B cell (primary cell): ENCODE results near the gene COLEC12. TPM values are rescaled to one million over a fixed set of nuclear protein-coding genes. Genes with fewer than 3 reads are reported as not detected.

Experiments used
- ATAC-seq: fragments of 200-7000 bp; cut with Tn5 transposase; one replicate; pipeline ENCODE4 v1.10.0; 2021; ENCODE audit warnings: low read depth, mild to moderate bottlenecking, moderate number of reproducible peaks, moderate library complexity
- CTCF ChIA-PET: fragments of 350-600 bp; sonication (Branson Sonifier 250); formaldehyde crosslinking; loops from one replicate; lab custom pipeline; 2021; ENCODE audit warnings: antibody characterized with exemption, inconsistent platforms; lab: Charles Lee
- POLR2A ChIA-PET: fragments of 350-600 bp; sonication (Branson Sonifier 250); formaldehyde crosslinking; loops from one replicate; lab custom pipeline; 2021; ENCODE audit warnings: antibody characterized with exemption; lab: Charles Lee
- DNase-seq: peaks from one replicate; pipeline ENCODE4 v3.0.0; 2013
- H2AFZ ChIP-seq: 2 replicates; pipeline ENCODE4 v1.6.1; 2012; ENCODE audit warnings: mild to moderate bottlenecking, low read depth, low read length; ENCODE audit not compliant: insufficient read depth, poor library complexity, severe bottlenecking
- H3K27ac ChIP-seq, 2 donors: 1 replicate in 1 of 2; 2 replicates in 1 of 2; pipeline ENCODE4 v1.5.1; 2012 to 2013; ENCODE audit warnings: low read length in 2 of 2, mild to moderate bottlenecking in 2 of 2, moderate library complexity in 1 of 2
- H3K27me3 ChIP-seq, 4 experiments: fragments of 200-600 bp in 1 of 4; sonication (generic) in 1 of 4; replicated peaks in 1 of 4; 1 replicate in 2 of 4; 2 replicates in 2 of 4; pipeline versions ENCODE4 v1.6.1 to v1.7.0; 2013 to 2016; ENCODE audit warnings: low read length in 3 of 4, mild to moderate bottlenecking in 2 of 4, mixed read lengths in 1 of 4, moderate library complexity in 1 of 4; ENCODE audit not compliant: insufficient read depth in 4 of 4, control insufficient read depth in 3 of 4; ENCODE audit errors: control extremely low read depth in 1 of 4
- H3K36me3 ChIP-seq, 2 experiments: replicated peaks in 1 of 2; 1 replicate in 1 of 2; 2 replicates in 1 of 2; pipeline versions ENCODE4 v1.6.1 to v1.7.1; 2013; ENCODE audit warnings: low read length in 1 of 2; ENCODE audit not compliant: insufficient read depth in 2 of 2, control insufficient read depth in 1 of 2; ENCODE audit errors: control extremely low read depth in 1 of 2, extremely low read depth in 1 of 2
- H3K4me1 ChIP-seq, 2 donors: fragments of 200-600 bp in 1 of 2; sonication (generic) in 1 of 2; 1 replicate in 1 of 2; 2 replicates in 1 of 2; pipeline versions ENCODE4 v1.5.1 to v1.6.1; 2013 to 2017; ENCODE audit warnings: low read length in 2 of 2; ENCODE audit not compliant: control insufficient read depth in 2 of 2, insufficient read depth in 2 of 2
- H3K4me2 ChIP-seq: replicated peaks from 2 replicates; pipeline ENCODE3; 2012; ENCODE audit warnings: mild to moderate bottlenecking, low read depth, low read length; ENCODE audit not compliant: poor library complexity, severe bottlenecking
- H3K4me3 ChIP-seq, 5 experiments: fragments of 200-600 bp in 1 of 5; sonication (generic) in 1 of 5; 1 replicate in 3 of 5; 2 replicates in 2 of 5; pipeline versions ENCODE4 v1.5.1 to v1.7.0; 2011 to 2016; ENCODE audit warnings: low read length in 4 of 5, mild to moderate bottlenecking in 4 of 5, low read depth in 2 of 5, control low read depth in 1 of 5, moderate library complexity in 1 of 5; ENCODE audit not compliant: insufficient read depth in 1 of 5; ENCODE audit errors: control extremely low read depth in 1 of 5, extremely low read depth in 1 of 5
- H3K79me2 ChIP-seq: fragments of 200-600 bp; sonication (generic); one replicate; pipeline ENCODE4 v1.6.0; 2016; ENCODE audit warnings: low read length; ENCODE audit not compliant: control insufficient read depth, insufficient read depth
- H3K9ac ChIP-seq: fragments of 200-600 bp; sonication (generic); 2 replicates; pipeline ENCODE4 v1.6.1; 2017; ENCODE audit warnings: mild to moderate bottlenecking, low read length, moderate library complexity
- H3K9me3 ChIP-seq, 3 donors: one replicate each; pipeline versions ENCODE4 v1.6.1 to v1.7.1; 2013; ENCODE audit warnings: low read length in 2 of 3; ENCODE audit not compliant: control insufficient read depth in 2 of 3, insufficient read depth in 1 of 3; ENCODE audit errors: control extremely low read depth in 1 of 3
- H4K20me1 ChIP-seq: 2 replicates; pipeline ENCODE4 v1.6.0; 2012; ENCODE audit warnings: mild to moderate bottlenecking, low read length; ENCODE audit not compliant: insufficient read depth, control insufficient read depth, poor library complexity, severe bottlenecking
- H3K27ac Mint-ChIP-seq: one replicate; pipeline ENCODE4 v1.8.0; 2021; ENCODE audit warnings: mixed read lengths
- H3K27me3 Mint-ChIP-seq: one replicate; pipeline ENCODE4 v1.8.0; 2021; ENCODE audit warnings: mixed read lengths
- H3K4me1 Mint-ChIP-seq: one replicate; pipeline ENCODE4 v1.8.0; 2021; ENCODE audit warnings: mixed read lengths
- H3K4me3 Mint-ChIP-seq: one replicate; pipeline ENCODE4 v1.8.0; 2021; ENCODE audit warnings: mixed read lengths
- H3K9me3 Mint-ChIP-seq: one replicate; pipeline ENCODE4 v1.8.0; 2022; ENCODE audit warnings: mixed read lengths; ENCODE audit not compliant: insufficient read depth
- EZH2 ChIP-seq: IDR thresholded peaks from 2 replicates; pipeline ENCODE4 v1.6.1; 2012; ENCODE audit warnings: borderline replicate concordance, low read depth, mild to moderate bottlenecking, moderate library complexity, low read length; ENCODE audit not compliant: insufficient read depth, poor library complexity, severe bottlenecking
- WGBS: methylation state at CpG from one replicate; pipeline ENCODE4 v1.1.5; 2013; ENCODE audit warnings: missing lambda C conversion rate; ENCODE audit not compliant: insufficient coverage; 5-methylcytosine and 5-hydroxymethylcytosine counted together
- intact Hi-C: fragments of 100-400 bp; cut with micrococcal nuclease; formaldehyde crosslinking; loops from one replicate; pipeline ENCODE4 v1.10.0; 2022
- polyA plus RNA-seq: library from polyadenylated mRNA; depleted of rRNA; stranded (reverse); fragments of >200 nt; gene quantifications from 2 replicates; pipeline ENCODE4 v1.2.3, GENCODE V29; 2012
- total RNA-seq, 2 donors: library from RNA; stranded (reverse); fragments of 120-200 nt in 1 of 2; gene quantifications; 1 replicate in 1 of 2; 2 replicates in 1 of 2; pipeline versions ENCODE4 v1.2.3 to v1.2.4, GENCODE V29; 2013 to 2022
- TF ChIP-seq, protein P1 (sequence below): fragments of 200-600 bp; IDR thresholded peaks from one replicate; pipeline ENCODE4 v1.8.0; 2022; ENCODE audit warnings: antibody characterized with exemption, mild to moderate bottlenecking

COLEC12 gene
- total and polyA plus RNA-seq, 2 donors (not counting 1 experiment from before 2014, with no cell fraction given) = not detected

DNA sequence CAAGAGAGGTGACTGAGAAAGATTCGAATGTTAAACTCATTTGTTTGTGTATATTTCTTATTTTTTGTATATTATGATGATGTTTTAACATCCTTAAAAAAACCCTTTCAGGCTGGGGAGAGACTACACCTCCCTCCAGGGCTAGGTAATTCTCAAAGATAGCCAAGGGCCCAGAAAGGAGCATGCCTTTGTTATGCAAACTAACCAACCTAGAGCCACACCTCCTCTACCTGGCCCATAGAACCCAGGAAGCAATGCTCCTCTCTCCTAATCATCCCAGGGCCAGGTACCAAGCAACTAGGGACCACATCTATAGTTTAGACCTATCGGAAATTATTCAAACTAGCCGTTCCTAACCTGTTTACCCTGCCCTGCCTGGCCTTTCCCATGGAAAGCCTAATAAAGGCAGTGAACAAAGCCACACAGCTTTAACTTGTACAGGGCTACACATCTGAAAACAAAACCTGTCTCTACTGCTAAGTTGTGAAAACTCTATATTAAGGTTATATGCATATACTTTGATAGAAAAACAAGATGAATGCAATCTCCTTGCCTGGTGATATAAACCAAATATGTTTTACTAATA, 79.7 kb downstream of the COLEC12 start:
- intact Hi-C loops = no loop called here
- H3K4me2 ChIP-seq = no peak overlapping the region

DNA sequence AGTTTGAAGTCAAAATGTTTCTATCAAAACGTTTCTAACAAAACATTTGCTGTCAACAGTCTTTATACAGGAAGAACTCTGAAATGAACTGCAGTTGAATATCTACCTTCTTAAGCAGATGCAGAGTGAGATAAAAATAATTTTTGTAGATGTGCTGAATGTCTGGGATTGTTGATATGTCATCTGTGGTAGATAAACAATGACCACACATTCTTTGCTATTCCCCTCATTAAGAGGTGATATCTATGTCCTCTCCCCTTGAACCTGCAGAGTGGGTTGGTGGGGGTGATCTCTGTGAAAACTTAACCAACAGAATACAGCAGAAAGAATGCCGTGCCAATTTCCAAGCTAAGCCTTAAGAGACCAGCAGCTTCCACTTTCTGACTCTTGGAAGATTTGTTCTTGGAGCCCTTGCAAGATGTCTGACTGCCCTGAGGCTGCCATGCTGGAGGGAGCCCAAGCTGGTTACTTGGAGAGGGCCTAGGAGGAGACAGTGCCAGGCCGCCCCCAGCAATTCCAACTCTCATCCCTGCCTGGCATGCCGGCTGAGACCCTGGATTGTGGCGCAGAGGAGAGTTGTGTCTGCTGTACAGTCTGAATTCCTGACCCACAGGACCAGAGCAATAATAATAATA, 80.8 kb downstream of the COLEC12 start:
- no peaks in the 10 kb centered on the region for H3K4me1 ChIP-seq
- no peak overlapping the region for H3K27ac Mint-ChIP-seq
- no peaks in the 10 kb centered on the region for H3K27me3 Mint-ChIP-seq
- no peaks in the 10 kb centered on the region for H4K20me1 ChIP-seq
- H3K27me3 ChIP-seq = no peaks in the 10 kb centered on the region
- H3K4me1 Mint-ChIP-seq = no peaks in the 10 kb centered on the region
- H3K27ac ChIP-seq = no peak overlapping the region
- ATAC-seq (no peak), DNase-seq (no peak)
- no peak overlapping the region for H3K4me3 ChIP-seq
- POLR2A ChIA-PET = no interaction called here
- H3K36me3 ChIP-seq = no peaks in the 10 kb centered on the region
- CTCF ChIA-PET = no interaction called here
- H3K79me2 ChIP-seq = no peaks in the 10 kb centered on the region
- no peak overlapping the region for H2AFZ ChIP-seq
- H3K9me3 Mint-ChIP-seq = no peaks in the 10 kb centered on the region
- TF ChIP-seq EZH2 = no peak
- TF ChIP-seq, protein P1, sequence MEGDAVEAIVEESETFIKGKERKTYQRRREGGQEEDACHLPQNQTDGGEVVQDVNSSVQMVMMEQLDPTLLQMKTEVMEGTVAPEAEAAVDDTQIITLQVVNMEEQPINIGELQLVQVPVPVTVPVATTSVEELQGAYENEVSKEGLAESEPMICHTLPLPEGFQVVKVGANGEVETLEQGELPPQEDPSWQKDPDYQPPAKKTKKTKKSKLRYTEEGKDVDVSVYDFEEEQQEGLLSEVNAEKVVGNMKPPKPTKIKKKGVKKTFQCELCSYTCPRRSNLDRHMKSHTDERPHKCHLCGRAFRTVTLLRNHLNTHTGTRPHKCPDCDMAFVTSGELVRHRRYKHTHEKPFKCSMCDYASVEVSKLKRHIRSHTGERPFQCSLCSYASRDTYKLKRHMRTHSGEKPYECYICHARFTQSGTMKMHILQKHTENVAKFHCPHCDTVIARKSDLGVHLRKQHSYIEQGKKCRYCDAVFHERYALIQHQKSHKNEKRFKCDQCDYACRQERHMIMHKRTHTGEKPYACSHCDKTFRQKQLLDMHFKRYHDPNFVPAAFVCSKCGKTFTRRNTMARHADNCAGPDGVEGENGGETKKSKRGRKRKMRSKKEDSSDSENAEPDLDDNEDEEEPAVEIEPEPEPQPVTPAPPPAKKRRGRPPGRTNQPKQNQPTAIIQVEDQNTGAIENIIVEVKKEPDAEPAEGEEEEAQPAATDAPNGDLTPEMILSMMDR = no peak
- no peak overlapping the region for H3K4me3 Mint-ChIP-seq
- H3K9me3 ChIP-seq = no peaks in the 10 kb centered on the region
- no peak overlapping the region for H3K4me2 ChIP-seq
- no CpG with 5 or more reads among the region's 5 CpGs for WGBS
- intact Hi-C loops = no loop called here
- H3K9ac ChIP-seq = no peak overlapping the region

More for the DNA sequence above, 79.7 kb downstream of the COLEC12 start:
- Histone ChIP-seq H3K79me2 (no peaks in the 10 kb centered on the region), H3K4me3 (no peak overlapping the region), H3K27ac (no peak overlapping the region), H3K36me3 (no peaks in the 10 kb centered on the region), H4K20me1 (no peaks in the 10 kb centered on the region), H3K4me1 (no peaks in the 10 kb centered on the region), H3K9ac (no peak overlapping the region), H3K9me3 (no peaks in the 10 kb centered on the region), H2AFZ (no peak overlapping the region), H3K27me3 (no peaks in the 10 kb centered on the region)
- Mint-ChIP-seq H3K27me3 (no peaks in the 10 kb centered on the region), H3K9me3 (no peaks in the 10 kb centered on the region), H3K4me3 (no peak overlapping the region), H3K4me1 (no peaks in the 10 kb centered on the region), H3K27ac (no peak overlapping the region)
- no peak for ATAC-seq
- TF ChIP-seq, protein P1 = no peak
- TF ChIP-seq EZH2 = no peak
- no peak for DNase-seq
- WGBS = 90% methylated on average over 2 of the region's 3 CpGs
- ChIA-PET POLR2A (no interaction called here), CTCF (no interaction called here)
